Peyer's patch (tissue), 4 donors: ENCODE data around the gene SLC35G6. TPM values are rescaled to one million over a fixed set of nuclear protein-coding genes. Genes with fewer than 3 reads are reported as not detected.

ENCODE experiments used
- DNase-seq, 3 donors: peaks; one replicate each; pipeline ENCODE4 v3.0.0-alpha.2; 2017 to 2019
- H3K27ac ChIP-seq, 4 donors: fragments of 200-600 bp; sonication (generic); one replicate each; pipeline ENCODE4 v1.5.1; 2016 to 2019
- H3K27me3 ChIP-seq, 2 donors: fragments of 200-600 bp; sonication (generic); one replicate each; pipeline ENCODE4 v1.5.1; 2019
- H3K36me3 ChIP-seq, 3 donors: fragments of 200-600 bp; sonication (generic); one replicate each; pipeline ENCODE4 v1.5.1; 2016 to 2019
- H3K4me1 ChIP-seq, 4 donors: fragments of 200-600 bp; sonication (generic); one replicate each; pipeline ENCODE4 v1.5.1; 2016 to 2019
- H3K4me3 ChIP-seq, 4 donors: fragments of 200-600 bp; sonication (generic); 1 replicate in 3 of 4; 2 replicates in 1 of 4; pipeline ENCODE4 v1.5.1; 2016 to 2019; ENCODE audit warnings: mild to moderate bottlenecking in 1 of 4
- H3K9me3 ChIP-seq, 4 donors: fragments of 200-600 bp; sonication (generic); one replicate each; pipeline ENCODE4 v1.5.1; 2016 to 2019; ENCODE audit warnings: mild to moderate bottlenecking in 1 of 4
- POLR2A ChIP-seq, 2 donors: fragments of 450-650 bp; IDR thresholded peaks; one replicate each; pipeline ENCODE4 v1.5.1; 2017; ENCODE audit warnings: antibody characterized with exemption in 2 of 2, mild to moderate bottlenecking in 2 of 2, moderate library complexity in 2 of 2
- total RNA-seq, 4 donors: library from RNA; depleted of rRNA; stranded (reverse); fragments of >200 nt; gene quantifications; one replicate each; pipeline ENCODE4 v1.1.0, GENCODE V29; 2016
- TF ChIP-seq, protein P1 (sequence below), 6 experiments: fragments of 450-650 bp in 4 of 6; fragments of 200-600 bp in 2 of 6; sonication (generic) in 1 of 6; IDR thresholded peaks; one replicate each; pipeline ENCODE4 v1.5.1; 2017 to 2019; ENCODE audit warnings: antibody characterized with exemption in 6 of 6, mild to moderate bottlenecking in 3 of 6, moderate library complexity in 1 of 6

SLC35G6 gene
- total RNA-seq, 4 donors from 2014 or later = not detected

GRCh38 chr17:7441266-7441665 lies 40.0 kb upstream of the SLC35G6 start:
- no peak overlapping the region for H3K4me3 ChIP-seq
- H3K4me1 ChIP-seq = peaks cover 8 to 47% (median 37%) of the 10 kb centered on the region in 4 donors
- H3K27ac ChIP-seq = no peak overlapping the region
- H3K36me3 ChIP-seq = no peaks in the 10 kb centered on the region
- no peaks in the 10 kb centered on the region for H3K9me3 ChIP-seq
- TF ChIP-seq, protein P1, sequence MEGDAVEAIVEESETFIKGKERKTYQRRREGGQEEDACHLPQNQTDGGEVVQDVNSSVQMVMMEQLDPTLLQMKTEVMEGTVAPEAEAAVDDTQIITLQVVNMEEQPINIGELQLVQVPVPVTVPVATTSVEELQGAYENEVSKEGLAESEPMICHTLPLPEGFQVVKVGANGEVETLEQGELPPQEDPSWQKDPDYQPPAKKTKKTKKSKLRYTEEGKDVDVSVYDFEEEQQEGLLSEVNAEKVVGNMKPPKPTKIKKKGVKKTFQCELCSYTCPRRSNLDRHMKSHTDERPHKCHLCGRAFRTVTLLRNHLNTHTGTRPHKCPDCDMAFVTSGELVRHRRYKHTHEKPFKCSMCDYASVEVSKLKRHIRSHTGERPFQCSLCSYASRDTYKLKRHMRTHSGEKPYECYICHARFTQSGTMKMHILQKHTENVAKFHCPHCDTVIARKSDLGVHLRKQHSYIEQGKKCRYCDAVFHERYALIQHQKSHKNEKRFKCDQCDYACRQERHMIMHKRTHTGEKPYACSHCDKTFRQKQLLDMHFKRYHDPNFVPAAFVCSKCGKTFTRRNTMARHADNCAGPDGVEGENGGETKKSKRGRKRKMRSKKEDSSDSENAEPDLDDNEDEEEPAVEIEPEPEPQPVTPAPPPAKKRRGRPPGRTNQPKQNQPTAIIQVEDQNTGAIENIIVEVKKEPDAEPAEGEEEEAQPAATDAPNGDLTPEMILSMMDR (IDR thresholded peaks at IDR 0.05) = no peak
- no peak for TF ChIP-seq POLR2A (IDR thresholded peaks at IDR 0.05)
- H3K27me3 ChIP-seq = peaks cover 0 to 19% of the 10 kb centered on the region in 2 donors
- DNase-seq = no peak

DNA sequence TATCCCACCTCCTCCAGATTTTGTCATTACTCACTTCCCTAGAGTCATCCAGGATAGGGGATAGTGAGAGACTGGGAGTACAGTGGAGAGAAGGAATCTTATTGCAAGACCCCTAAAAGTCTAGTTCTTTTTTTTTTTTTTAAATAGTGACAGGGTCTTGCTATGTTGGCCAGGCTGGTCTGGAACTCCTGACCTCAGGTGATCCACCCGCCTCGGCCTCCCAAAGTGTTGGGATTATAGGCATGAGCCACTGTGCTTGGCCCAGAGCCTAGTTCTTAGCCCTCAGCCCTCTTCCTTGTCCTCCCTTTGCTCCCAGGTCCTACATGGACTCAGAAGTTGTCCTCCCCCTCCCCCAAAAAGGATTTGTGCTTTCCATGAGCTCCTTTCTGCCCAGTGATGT lies 39.1 kb upstream of the SLC35G6 start:
- TF ChIP-seq, protein P1 (IDR thresholded peaks at IDR 0.05) = no peak
- no peak for TF ChIP-seq POLR2A (IDR thresholded peaks at IDR 0.05)
- DNase-seq = no peak
- H3K9me3 ChIP-seq = no peaks in the 10 kb centered on the region
- H3K4me1 ChIP-seq = peaks cover 8 to 44% (median 30%) of the 10 kb centered on the region in 4 donors
- H3K27me3 ChIP-seq = peaks cover 0 to 24% of the 10 kb centered on the region in 2 donors
- H3K27ac ChIP-seq = no peak overlapping the region
- H3K4me3 ChIP-seq = no peak overlapping the region
- no peaks in the 10 kb centered on the region for H3K36me3 ChIP-seq

DNA sequence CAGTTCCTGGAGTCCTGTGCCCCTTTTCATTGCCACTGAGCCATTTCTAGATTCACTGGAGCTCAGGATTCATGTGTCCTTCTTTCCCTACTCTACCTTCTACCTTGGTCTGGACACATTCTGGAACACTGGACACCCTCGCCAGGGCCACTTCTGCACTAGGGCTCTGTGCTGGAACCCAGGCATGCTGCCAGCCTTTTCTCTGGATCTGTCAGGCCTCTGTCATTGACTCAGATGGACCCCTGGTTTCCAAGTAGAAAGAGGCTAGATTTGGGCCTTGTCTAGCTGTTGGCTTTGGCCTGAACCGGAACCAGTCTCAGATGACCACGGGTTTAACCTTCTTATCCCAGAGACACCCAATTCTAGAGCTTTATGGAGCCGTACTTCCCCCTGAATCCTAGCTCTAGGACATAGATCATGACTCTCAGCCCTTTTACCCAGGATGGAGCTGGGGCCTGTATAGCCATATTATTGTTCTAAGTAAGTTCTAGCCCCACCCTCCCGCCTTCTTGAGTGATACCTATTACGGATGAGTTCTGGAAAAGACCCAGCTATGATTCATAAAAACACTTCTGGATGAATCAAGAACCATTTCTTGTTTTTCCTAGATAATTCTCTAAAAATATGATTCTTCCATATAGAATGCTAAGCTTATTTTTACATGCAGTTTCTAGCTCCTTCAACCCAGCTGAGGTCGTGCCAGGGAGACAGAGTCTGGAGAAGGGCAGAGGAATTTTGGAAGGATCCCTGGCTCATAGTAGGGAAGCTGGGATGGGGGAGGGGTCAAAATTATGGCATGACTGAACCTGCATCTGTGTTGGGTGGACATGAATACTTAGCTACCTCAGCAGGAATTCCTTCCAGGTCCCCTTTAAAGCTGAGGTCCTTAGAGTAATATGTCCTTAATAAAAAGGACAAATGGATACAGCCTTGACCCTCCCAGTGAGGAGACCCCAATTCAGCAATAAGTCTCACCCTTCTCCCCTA lies 37.5 kb upstream of the SLC35G6 start:
- no peak for DNase-seq
- peaks cover 0 to 27% of the 10 kb centered on the region in 2 donors for H3K27me3 ChIP-seq
- TF ChIP-seq, protein P1 (IDR thresholded peaks at IDR 0.05) = no peak
- TF ChIP-seq POLR2A (IDR thresholded peaks at IDR 0.05) = no peak
- H3K4me1 ChIP-seq = peaks cover 4 to 30% (median 23%) of the 10 kb centered on the region in 4 donors
- H3K36me3 ChIP-seq = no peaks in the 10 kb centered on the region
- H3K4me3 ChIP-seq = no peak overlapping the region
- no peaks in the 10 kb centered on the region for H3K9me3 ChIP-seq
- no peak overlapping the region for H3K27ac ChIP-seq

DNA sequence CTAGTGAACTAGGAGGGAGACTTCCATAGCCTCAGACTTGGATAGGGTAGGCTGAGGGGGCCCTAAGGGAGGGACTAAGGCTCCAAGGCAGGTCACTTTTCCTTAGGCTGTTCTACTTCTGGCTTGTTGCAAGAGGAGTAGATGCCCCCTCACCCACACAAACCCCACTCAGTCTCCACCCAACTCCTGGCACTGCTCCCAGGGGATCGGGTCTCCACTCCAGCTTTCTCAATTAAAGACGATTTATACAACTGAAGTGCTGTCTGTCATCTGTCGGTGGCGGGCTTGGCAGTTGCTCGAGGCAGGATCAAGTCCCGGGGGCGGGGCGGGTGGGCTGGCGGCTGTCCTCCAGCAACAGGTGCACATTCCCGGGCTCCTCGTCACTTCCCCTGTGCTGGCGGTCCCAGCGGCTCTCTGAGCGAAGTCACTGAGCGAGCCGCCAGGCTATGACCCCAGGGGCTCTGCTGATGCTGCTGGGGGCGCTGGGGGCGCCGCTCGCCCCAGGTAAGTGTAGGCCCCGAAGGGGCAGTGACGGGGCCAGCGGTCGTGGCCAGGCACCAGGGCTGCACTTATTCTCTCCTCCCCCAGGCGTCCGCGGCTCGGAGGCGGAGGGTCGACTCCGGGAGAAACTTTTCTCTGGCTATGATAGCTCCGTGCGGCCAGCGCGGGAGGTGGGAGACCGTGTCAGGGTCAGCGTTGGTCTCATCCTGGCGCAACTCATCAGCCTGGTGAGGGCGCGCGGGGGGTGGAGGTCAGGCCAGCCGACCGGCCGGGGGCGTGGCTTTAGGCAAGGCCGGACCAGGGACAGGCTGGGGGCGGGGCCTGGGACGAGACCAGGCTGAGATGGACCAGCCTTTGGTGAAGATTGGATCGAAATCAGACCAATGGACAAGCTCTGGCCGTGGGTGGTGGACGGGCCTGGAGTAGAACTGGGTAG lies 36.3 kb upstream of the SLC35G6 start, which contains the start of gene CHRNB1:
TSS of gene CHRNB1 (plus strand) at position 380 of the 937 bp plus-strand sequence. CDS start at position 447, 67 bp downstream.
- Histone ChIP-seq H3K27ac (peak within 1 kb of the TSS in 1 of 4 donors; percentile 66), H3K36me3 (no peaks in the 10 kb centered on the region), H3K4me1 (peaks cover 0 to 22% (median 16%) of the 10 kb centered on the region in 4 donors), H3K27me3 (peaks cover 0 to 16% of the 10 kb centered on the region in 2 donors), H3K4me3 (peak within 1 kb of the TSS; percentile 20 to 54 (median 42)), H3K9me3 (no peaks in the 10 kb centered on the region)
- DNase-seq = peak; percentile 58 to 89 (median 84)
- TF ChIP-seq, protein P1 (IDR thresholded peaks at IDR 0.05) = peak in 2 of 6 experiments; percentile 10 to 13
- no peak for TF ChIP-seq POLR2A (IDR thresholded peaks at IDR 0.05)

GRCh38 chr17:7445619-7445968 lies 35.7 kb upstream of the SLC35G6 start:
- Histone ChIP-seq H3K4me1 (peaks cover 0 to 15% (median 10%) of the 10 kb centered on the region in 4 donors), H3K9me3 (no peaks in the 10 kb centered on the region), H3K27me3 (peaks cover 0 to 9% of the 10 kb centered on the region in 2 donors), H3K27ac (peak overlapping the region in 1 of 4 donors; percentile 66), H3K36me3 (no peaks in the 10 kb centered on the region), H3K4me3 (peak overlapping the region in 3 of 4 donors; percentile 41 to 54 (median 44))
- peak in 2 of 3 donors; percentile 79 to 83 for DNase-seq
- no peak for TF ChIP-seq POLR2A (IDR thresholded peaks at IDR 0.05)
- TF ChIP-seq, protein P1 (IDR thresholded peaks at IDR 0.05) = no peak
